ENCODE data around the gene ADAMTS6. TPM values are rescaled to one million over a fixed set of nuclear protein-coding genes. Genes with fewer than 3 reads are reported as not detected.

Gene ADAMTS6
- total RNA-seq, 4 donors from 2014 or later = 2.9 to 16.5 (median 7.3) TPM

DNA sequence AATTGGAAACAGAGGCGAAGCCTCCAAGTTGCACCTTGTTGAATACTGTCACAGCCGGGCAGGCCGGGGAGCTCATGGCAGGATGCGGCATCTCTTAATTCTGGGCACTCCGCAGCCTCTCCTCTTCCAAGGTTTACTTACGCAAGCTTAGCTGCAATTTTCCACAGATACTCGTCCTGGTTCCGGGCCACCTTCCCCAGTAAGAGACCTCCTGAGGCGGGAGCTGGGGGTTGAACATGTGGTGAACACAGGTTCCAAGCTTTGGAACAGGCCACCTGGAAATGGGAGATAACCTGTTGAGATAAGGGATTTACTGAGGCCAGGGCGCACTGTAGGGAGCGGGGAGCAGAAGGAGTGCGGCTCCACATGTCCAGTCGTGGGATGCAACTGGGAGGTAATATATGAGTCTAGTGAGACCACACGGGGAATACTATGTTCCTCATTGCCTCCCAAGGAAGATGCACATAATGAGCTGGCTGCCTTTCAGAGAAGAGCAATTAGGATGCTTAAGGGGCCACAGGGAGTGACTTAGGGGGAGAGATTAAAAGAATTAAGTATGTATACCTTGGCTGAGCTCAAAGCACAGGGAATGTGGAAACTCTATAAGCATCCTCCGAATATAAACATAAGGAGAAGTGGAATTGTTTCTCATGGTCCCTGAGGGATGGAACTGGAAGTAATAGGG, 377.8 kb downstream of the ADAMTS6 start:
- 68 to 74% methylated on average over 15 of the region's 15 CpGs for WGBS, 2 donors
- Histone ChIP-seq H3K27ac (peak overlapping the region in 3 of 4 donors; percentile 83 to 89 (median 85)), H3K36me3 (no peaks in the 10 kb centered on the region), H3K27me3 (no peaks in the 10 kb centered on the region), H3K4me3 (peak overlapping the region in 2 of 4 donors; percentile 63 to 71), H3K9me3 (no peaks in the 10 kb centered on the region), H3K4me1 (peaks cover 0 to 21% (median 1%) of the 10 kb centered on the region in 4 donors)
- DNase-seq (ENCODE audit: low spot score in 2 of 2) = peak in 1 of 2 donors; percentile 33
- TF ChIP-seq EP300 (IDR thresholded peaks at IDR 0.05) = no peak
- TF ChIP-seq, protein P1, sequence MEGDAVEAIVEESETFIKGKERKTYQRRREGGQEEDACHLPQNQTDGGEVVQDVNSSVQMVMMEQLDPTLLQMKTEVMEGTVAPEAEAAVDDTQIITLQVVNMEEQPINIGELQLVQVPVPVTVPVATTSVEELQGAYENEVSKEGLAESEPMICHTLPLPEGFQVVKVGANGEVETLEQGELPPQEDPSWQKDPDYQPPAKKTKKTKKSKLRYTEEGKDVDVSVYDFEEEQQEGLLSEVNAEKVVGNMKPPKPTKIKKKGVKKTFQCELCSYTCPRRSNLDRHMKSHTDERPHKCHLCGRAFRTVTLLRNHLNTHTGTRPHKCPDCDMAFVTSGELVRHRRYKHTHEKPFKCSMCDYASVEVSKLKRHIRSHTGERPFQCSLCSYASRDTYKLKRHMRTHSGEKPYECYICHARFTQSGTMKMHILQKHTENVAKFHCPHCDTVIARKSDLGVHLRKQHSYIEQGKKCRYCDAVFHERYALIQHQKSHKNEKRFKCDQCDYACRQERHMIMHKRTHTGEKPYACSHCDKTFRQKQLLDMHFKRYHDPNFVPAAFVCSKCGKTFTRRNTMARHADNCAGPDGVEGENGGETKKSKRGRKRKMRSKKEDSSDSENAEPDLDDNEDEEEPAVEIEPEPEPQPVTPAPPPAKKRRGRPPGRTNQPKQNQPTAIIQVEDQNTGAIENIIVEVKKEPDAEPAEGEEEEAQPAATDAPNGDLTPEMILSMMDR (IDR thresholded peaks at IDR 0.05) = no peak
- TF ChIP-seq POLR2A (IDR thresholded peaks at IDR 0.05) = no peak

DNA sequence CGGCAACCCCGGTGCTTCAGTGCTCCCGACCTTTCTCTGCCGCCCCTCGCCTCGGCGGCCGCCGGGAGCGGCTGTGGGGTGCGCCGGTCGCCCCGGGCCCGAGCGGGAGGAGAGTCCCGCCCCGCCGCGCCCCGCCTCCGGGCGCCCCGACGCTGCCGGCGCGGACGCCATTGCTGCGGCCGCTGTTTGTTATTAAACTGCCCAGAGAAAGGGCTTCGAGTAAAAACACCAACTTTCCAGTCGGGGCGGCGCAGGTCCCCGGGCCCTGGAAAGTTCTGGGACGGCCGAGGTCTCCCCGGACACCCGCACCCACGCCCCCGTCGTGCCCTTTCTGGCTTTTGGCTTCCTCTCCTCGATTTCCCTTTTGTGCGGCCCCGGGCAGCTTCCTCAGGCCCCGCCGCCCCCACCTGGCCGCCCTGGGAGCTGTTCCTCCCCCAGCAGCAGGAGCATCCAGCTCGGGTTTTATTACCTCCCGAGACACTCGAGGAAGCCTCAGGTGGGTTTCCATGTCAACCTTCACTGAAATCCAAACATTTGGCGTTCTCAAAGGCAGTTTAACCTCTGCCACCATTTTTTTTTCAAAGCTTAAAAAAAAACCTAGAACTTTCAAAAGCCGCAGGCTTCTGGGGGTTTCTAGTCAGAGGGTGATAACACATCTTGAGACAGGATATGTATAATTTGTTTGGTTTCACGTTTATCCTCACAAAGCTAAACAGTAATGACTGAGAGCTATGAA, 378.6 kb downstream of the ADAMTS6 start:
- H3K27ac ChIP-seq = peak overlapping the region; percentile 72 to 89 (median 84)
- no peaks in the 10 kb centered on the region for H3K9me3 ChIP-seq
- peaks cover 0 to 21% (median 1%) of the 10 kb centered on the region in 4 donors for H3K4me1 ChIP-seq
- H3K27me3 ChIP-seq = no peaks in the 10 kb centered on the region
- 1 to 2% methylated on average over 27 to 50 of the region's 55 CpGs for WGBS, 2 donors
- DNase-seq (ENCODE audit: low spot score in 2 of 2) = peak; percentile 14 to 29
- no peaks in the 10 kb centered on the region for H3K36me3 ChIP-seq
- peak overlapping the region; percentile 52 to 71 (median 63) for H3K4me3 ChIP-seq
- TF ChIP-seq EP300 (IDR thresholded peaks at IDR 0.05) = peak in 1 of 2 donors; percentile 9
- TF ChIP-seq, protein P1 (IDR thresholded peaks at IDR 0.05) = peak in 3 of 5 experiments; percentile 18 to 35 (median 25)
- no peak for TF ChIP-seq POLR2A (IDR thresholded peaks at IDR 0.05)

DNA sequence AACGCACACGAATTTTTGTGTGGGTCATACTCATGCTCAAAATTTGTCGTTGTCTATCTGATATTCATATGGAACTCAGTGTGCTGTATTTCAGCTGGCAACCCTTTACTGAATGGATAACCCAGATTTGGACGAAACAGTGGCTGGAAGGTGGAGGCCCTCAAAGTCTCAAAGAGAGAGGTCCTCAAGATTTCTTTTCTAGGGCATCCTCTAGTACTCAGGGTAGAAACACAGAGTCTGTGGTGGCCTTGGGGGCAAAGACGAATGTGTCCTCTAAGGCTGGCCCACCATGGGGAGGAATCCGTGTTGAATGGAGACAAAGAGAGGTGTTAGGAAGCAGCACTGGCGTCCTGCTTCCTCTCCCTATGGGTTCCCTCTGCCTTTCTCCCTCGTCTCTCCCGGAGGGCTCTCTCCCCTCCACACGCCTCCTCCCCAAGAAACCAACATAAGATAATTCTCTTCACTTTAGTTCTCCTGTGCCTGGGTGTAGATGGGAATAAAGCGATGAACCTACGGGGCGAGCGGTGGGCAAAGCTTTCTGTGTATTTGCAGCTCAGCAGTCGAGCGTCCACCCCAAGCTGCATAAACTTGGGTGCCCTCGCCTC, 379.2 kb downstream of the ADAMTS6 start:
- peak in 1 of 2 donors; percentile 14 for DNase-seq (ENCODE audit: low spot score in 2 of 2)
- Histone ChIP-seq H3K27ac (peak overlapping the region; percentile 72 to 89 (median 84)), H3K27me3 (no peaks in the 10 kb centered on the region), H3K36me3 (no peaks in the 10 kb centered on the region), H3K9me3 (no peaks in the 10 kb centered on the region), H3K4me1 (peaks cover 0 to 21% (median 1%) of the 10 kb centered on the region in 4 donors), H3K4me3 (peak overlapping the region; percentile 52 to 71 (median 63))
- 37 to 41% methylated on average over 17 of the region's 17 CpGs for WGBS, 2 donors
- TF ChIP-seq POLR2A (IDR thresholded peaks at IDR 0.05) = no peak
- TF ChIP-seq, protein P1 (IDR thresholded peaks at IDR 0.05) = no peak
- TF ChIP-seq EP300 (IDR thresholded peaks at IDR 0.05) = no peak

DNA sequence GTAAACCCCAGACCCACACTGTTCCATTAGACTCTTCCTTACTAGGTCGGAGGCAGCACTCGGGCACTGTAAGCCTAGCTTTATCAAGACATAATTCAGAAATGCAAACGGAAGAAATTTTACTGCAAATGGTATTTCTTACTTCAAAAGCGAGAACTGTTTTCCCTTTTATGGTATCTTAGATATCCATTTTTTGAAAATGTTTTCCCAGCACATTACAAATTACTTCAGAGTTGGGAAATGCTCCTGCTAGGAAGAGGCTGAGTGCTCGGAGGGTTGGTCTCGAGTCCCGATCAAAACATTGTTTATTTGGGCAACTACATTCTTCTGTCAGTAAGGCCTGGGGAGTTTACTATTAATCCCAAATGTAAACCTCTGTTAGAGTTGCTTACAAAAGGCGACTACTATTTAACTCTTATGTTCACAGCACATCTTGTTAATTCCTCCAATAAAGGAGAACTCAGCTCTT, 380.1 kb downstream of the ADAMTS6 start:
- 51 to 71% methylated on average over 8 of the region's 8 CpGs for WGBS, 2 donors

More for the DNA sequence above, 380.1 kb downstream of the ADAMTS6 start:
- H3K27me3 ChIP-seq = no peaks in the 10 kb centered on the region
- peaks cover 0 to 21% (median 1%) of the 10 kb centered on the region in 4 donors for H3K4me1 ChIP-seq
- TF ChIP-seq, protein P1 (IDR thresholded peaks at IDR 0.05) = no peak
- TF ChIP-seq EP300 (IDR thresholded peaks at IDR 0.05) (no peak), POLR2A (IDR thresholded peaks at IDR 0.05) (no peak)
- H3K9me3 ChIP-seq = no peaks in the 10 kb centered on the region
- no peaks in the 10 kb centered on the region for H3K36me3 ChIP-seq
- H3K4me3 ChIP-seq = no peak overlapping the region
- no peak for DNase-seq (ENCODE audit: low spot score in 2 of 2)
- peak overlapping the region in 3 of 4 donors; percentile 15 to 89 (median 67) for H3K27ac ChIP-seq

Measured in tibial nerve (tissue), 4 donors.